ACC112 (cell line): ENCODE data around the gene DNAJC16.

ENCODE experiments used
- H2AFZ ChIP-seq: fragments of 200-600 bp; sonication (generic); one replicate; pipeline ENCODE4 v1.6.0; 2017; ENCODE audit warnings: antibody characterized with exemption, low read length; ENCODE audit not compliant: unreplicated experiment
- H3K27ac ChIP-seq: fragments of 200-600 bp; sonication (generic); 2 replicates; pipeline ENCODE4 v1.5.1; 2014; ENCODE audit warnings: low read depth, mild to moderate bottlenecking, antibody characterized with exemption, low read length, moderate library complexity
- H3K27me3 ChIP-seq: fragments of 200-600 bp; sonication (generic); 2 replicates; pipeline ENCODE4 v1.6.1; 2014; ENCODE audit warnings: mild to moderate bottlenecking, antibody characterized with exemption, low read length, moderate library complexity, mixed read lengths; ENCODE audit not compliant: insufficient read depth
- H3K36me3 ChIP-seq: fragments of 200-600 bp; sonication (generic); 2 replicates; pipeline ENCODE4 v1.6.1; 2016; ENCODE audit warnings: mild to moderate bottlenecking, antibody characterized with exemption, low read length, moderate library complexity, mixed read lengths; ENCODE audit not compliant: insufficient read depth
- H3K4me1 ChIP-seq: fragments of 200-600 bp; sonication (generic); one replicate; pipeline ENCODE4 v1.6.1; 2016; ENCODE audit warnings: low read length, mixed read lengths; ENCODE audit not compliant: insufficient read depth, unreplicated experiment, control insufficient read depth
- H3K4me3 ChIP-seq: fragments of 200-600 bp; sonication (generic); 2 replicates; pipeline ENCODE4 v1.5.1; 2014; ENCODE audit warnings: mild to moderate bottlenecking, low read depth, low read length
- H3K79me2 ChIP-seq: fragments of 200-600 bp; sonication (generic); one replicate; pipeline ENCODE4 v1.6.0; 2016; ENCODE audit warnings: low read length; ENCODE audit not compliant: control insufficient read depth, unreplicated experiment, insufficient read depth

Gene DNAJC16

GRCh38 chr1:15570861-15571260 is 44.2 kb downstream of the DNAJC16 start:
- Histone ChIP-seq H3K4me3 (no peak overlapping the region), H3K36me3 (peaks cover 3% of the 10 kb centered on the region; the same call in 1 of the 2 replicates)

GRCh38 chr1:15571266-15571665 is 44.6 kb downstream of the DNAJC16 start:
- H2AFZ ChIP-seq = no peak overlapping the region
- peaks cover 3% of the 10 kb centered on the region; the same call in 1 of the 2 replicates for H3K36me3 ChIP-seq
- H3K79me2 ChIP-seq = no peaks in the 10 kb centered on the region
- H3K4me1 ChIP-seq = no peaks in the 10 kb centered on the region
- H3K27ac ChIP-seq = no peak overlapping the region
- no peak overlapping the region for H3K4me3 ChIP-seq
- no peaks in the 10 kb centered on the region for H3K27me3 ChIP-seq

More at GRCh38 chr1:15570861-15571260, 44.2 kb downstream of the DNAJC16 start:
- no peak overlapping the region for H3K27ac ChIP-seq
- no peaks in the 10 kb centered on the region for H3K79me2 ChIP-seq
- H3K4me1 ChIP-seq = no peaks in the 10 kb centered on the region
- no peak overlapping the region for H2AFZ ChIP-seq
- H3K27me3 ChIP-seq = no peaks in the 10 kb centered on the region

- H3K4me1 ChIP-seq = no peaks in the 10 kb centered on the region
- no peaks in the 10 kb centered on the region for H3K36me3 ChIP-seq
- H3K79me2 ChIP-seq = no peaks in the 10 kb centered on the region
- H3K4me3 ChIP-seq = no peak overlapping the region
- no peaks in the 10 kb centered on the region for H3K27me3 ChIP-seq
- no peak overlapping the region for H3K27ac ChIP-seq
- no peak overlapping the region for H2AFZ ChIP-seq
Measured at GRCh38 chr1:15573477-15573876, 46.8 kb downstream of the DNAJC16 start.

GRCh38 chr1:15574741-15575140 is 48.1 kb downstream of the DNAJC16 start:
- no peaks in the 10 kb centered on the region for H3K79me2 ChIP-seq
- H2AFZ ChIP-seq = no peak overlapping the region
- no peak overlapping the region for H3K27ac ChIP-seq
- H3K4me3 ChIP-seq = no peak overlapping the region
- H3K27me3 ChIP-seq = no peaks in the 10 kb centered on the region
- no peaks in the 10 kb centered on the region for H3K4me1 ChIP-seq
- H3K36me3 ChIP-seq = no peaks in the 10 kb centered on the region

GRCh38 chr1:15575549-15576150 is 49.0 kb downstream of the DNAJC16 start:
- Histone ChIP-seq H3K4me3 (no peak overlapping the region), H3K27me3 (no peaks in the 10 kb centered on the region), H3K27ac (no peak overlapping the region), H3K79me2 (no peaks in the 10 kb centered on the region), H3K4me1 (no peaks in the 10 kb centered on the region), H2AFZ (no peak overlapping the region), H3K36me3 (no peaks in the 10 kb centered on the region)

- no peaks in the 10 kb centered on the region for H3K36me3 ChIP-seq
- no peaks in the 10 kb centered on the region for H3K4me1 ChIP-seq
- no peaks in the 10 kb centered on the region for H3K27me3 ChIP-seq
- no peak overlapping the region for H3K27ac ChIP-seq
- H3K4me3 ChIP-seq = no peak overlapping the region
- no peak overlapping the region for H2AFZ ChIP-seq
- H3K79me2 ChIP-seq = no peaks in the 10 kb centered on the region
Measured at GRCh38 chr1:15577691-15578090, 51.0 kb downstream of the DNAJC16 start.

GRCh38 chr1:15578921-15579682 is 52.5 kb downstream of the DNAJC16 start:
- no peaks in the 10 kb centered on the region for H3K36me3 ChIP-seq
- no peak overlapping the region for H3K27ac ChIP-seq
- H2AFZ ChIP-seq = no peak overlapping the region
- no peaks in the 10 kb centered on the region for H3K27me3 ChIP-seq
- no peaks in the 10 kb centered on the region for H3K79me2 ChIP-seq
- peaks cover 3% of the 10 kb centered on the region for H3K4me1 ChIP-seq
- H3K4me3 ChIP-seq = no peak overlapping the region

- Histone ChIP-seq H2AFZ (no peak overlapping the region), H3K36me3 (no peaks in the 10 kb centered on the region), H3K27me3 (no peaks in the 10 kb centered on the region), H3K79me2 (no peaks in the 10 kb centered on the region), H3K4me3 (no peak overlapping the region), H3K27ac (no peak overlapping the region), H3K4me1 (peaks cover 3% of the 10 kb centered on the region)
Measured at GRCh38 chr1:15579683-15580047, 53.0 kb downstream of the DNAJC16 start.

- H3K36me3 ChIP-seq = no peaks in the 10 kb centered on the region
- H3K4me3 ChIP-seq = no peak overlapping the region
- no peak overlapping the region for H3K27ac ChIP-seq
- H3K79me2 ChIP-seq = no peaks in the 10 kb centered on the region
- H3K4me1 ChIP-seq = peaks cover 3% of the 10 kb centered on the region
- no peaks in the 10 kb centered on the region for H3K27me3 ChIP-seq
- no peak overlapping the region for H2AFZ ChIP-seq
Measured at GRCh38 chr1:15583016-15583706, 56.5 kb downstream of the DNAJC16 start.

- H3K36me3 ChIP-seq = no peaks in the 10 kb centered on the region
- peak within 1 kb of the TSS; percentile 99 for H2AFZ ChIP-seq
- peak within 1 kb of the TSS; percentile 84 for H3K4me3 ChIP-seq
- H3K27me3 ChIP-seq = no peaks in the 10 kb centered on the region
- no peaks in the 10 kb centered on the region for H3K79me2 ChIP-seq
- peaks cover 3% of the 10 kb centered on the region for H3K4me1 ChIP-seq
- no peak within 1 kb of the TSS; the same call in 1 of the 2 replicates for H3K27ac ChIP-seq
Measured at GRCh38 chr1:15584489-15585363, 58.1 kb downstream of the DNAJC16 start, which contains the start of gene AGMAT. Gene AGMAT (minus strand): TSS chr1:15585051. CDS start chr1:15584967, 84 bp downstream.
